ENCODE measurements around the gene FARSA. TPM values are rescaled to one million over a fixed set of nuclear protein-coding genes. Genes with fewer than 3 reads are reported as not detected.

FARSA gene
- total and polyA plus RNA-seq, 10 of the 15 experiments (the other 5 are each of a cell fraction or from before 2014, with no cell fraction given), result 20.3 to 212 (median 76.4) TPM

DNA sequence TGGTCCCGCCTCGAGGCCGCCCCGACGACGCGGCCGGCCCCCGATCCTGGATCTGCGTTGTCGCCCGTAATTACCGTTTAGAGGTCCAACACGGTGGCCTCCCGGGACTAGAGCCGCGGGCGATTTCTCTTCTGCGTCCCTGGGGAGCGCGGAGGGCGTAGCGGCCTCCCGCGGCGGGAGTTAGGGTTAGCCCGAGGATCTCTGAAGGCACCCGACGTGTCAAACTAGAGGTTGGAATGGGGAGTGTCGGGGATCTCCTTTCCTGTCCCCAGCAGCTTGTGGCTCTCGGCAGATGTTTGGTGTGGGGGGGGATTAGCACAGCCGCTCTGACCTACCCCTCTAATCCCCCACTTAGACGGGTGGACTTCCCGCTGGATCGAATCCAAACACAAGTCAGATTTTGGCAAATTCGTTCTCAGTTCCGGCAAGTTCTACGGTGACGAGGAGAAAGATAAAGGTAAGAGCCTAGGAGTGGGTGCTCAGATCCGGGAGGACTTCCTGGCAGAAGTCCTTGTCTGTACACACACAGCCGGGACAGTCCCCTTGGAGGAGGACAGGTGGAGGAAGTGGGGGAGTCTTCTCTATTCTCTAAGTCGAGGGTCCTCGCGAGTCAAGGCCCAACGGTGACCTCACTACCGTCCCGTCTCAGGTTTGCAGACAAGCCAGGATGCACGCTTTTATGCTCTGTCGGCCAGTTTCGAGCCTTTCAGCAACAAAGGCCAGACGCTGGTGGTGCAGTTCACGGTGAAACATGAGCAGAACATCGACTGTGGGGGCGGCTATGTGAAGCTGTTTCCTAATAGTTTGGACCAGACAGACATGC lies 5.5 kb upstream of the FARSA start (continued):
- TF ChIP-seq, protein P1, sequence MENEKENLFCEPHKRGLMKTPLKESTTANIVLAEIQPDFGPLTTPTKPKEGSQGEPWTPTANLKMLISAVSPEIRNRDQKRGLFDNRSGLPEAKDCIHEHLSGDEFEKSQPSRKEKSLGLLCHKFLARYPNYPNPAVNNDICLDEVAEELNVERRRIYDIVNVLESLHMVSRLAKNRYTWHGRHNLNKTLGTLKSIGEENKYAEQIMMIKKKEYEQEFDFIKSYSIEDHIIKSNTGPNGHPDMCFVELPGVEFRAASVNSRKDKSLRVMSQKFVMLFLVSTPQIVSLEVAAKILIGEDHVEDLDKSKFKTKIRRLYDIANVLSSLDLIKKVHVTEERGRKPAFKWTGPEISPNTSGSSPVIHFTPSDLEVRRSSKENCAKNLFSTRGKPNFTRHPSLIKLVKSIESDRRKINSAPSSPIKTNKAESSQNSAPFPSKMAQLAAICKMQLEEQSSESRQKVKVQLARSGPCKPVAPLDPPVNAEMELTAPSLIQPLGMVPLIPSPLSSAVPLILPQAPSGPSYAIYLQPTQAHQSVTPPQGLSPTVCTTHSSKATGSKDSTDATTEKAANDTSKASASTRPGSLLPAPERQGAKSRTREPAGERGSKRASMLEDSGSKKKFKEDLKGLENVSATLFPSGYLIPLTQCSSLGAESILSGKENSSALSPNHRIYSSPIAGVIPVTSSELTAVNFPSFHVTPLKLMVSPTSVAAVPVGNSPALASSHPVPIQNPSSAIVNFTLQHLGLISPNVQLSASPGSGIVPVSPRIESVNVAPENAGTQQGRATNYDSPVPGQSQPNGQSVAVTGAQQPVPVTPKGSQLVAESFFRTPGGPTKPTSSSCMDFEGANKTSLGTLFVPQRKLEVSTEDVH (IDR thresholded peaks at IDR 0.05; ENCODE audit: low read depth, partially characterized antibody), result no peak
- TF ChIP-seq NR2C2 (IDR thresholded peaks at IDR 0.05; ENCODE audit: borderline replicate concordance, control insufficient read depth, insufficient read length, low read depth), result no peak
- TF ChIP-seq, protein P2, sequence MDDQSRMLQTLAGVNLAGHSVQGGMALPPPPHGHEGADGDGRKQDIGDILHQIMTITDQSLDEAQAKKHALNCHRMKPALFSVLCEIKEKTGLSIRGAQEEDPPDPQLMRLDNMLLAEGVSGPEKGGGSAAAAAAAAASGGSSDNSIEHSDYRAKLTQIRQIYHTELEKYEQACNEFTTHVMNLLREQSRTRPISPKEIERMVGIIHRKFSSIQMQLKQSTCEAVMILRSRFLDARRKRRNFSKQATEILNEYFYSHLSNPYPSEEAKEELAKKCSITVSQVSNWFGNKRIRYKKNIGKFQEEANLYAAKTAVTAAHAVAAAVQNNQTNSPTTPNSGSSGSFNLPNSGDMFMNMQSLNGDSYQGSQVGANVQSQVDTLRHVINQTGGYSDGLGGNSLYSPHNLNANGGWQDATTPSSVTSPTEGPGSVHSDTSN (IDR thresholded peaks at IDR 0.05; ENCODE audit: insufficient replicate concordance, low read depth, low read length), result no peak
- no peak for TF ChIP-seq IRF4 (IDR thresholded peaks at IDR 0.05; ENCODE audit: low read depth, low read length)
- TF ChIP-seq YY1 (IDR thresholded peaks at IDR 0.05; ENCODE audit: low read depth, low read length), result no peak
- TF ChIP-seq SMARCA5 (IDR thresholded peaks at IDR 0.05), result 0 out of 2 replicates have a peak, but pooled peaks have one; percentile 5
- TF ChIP-seq, protein P3, sequence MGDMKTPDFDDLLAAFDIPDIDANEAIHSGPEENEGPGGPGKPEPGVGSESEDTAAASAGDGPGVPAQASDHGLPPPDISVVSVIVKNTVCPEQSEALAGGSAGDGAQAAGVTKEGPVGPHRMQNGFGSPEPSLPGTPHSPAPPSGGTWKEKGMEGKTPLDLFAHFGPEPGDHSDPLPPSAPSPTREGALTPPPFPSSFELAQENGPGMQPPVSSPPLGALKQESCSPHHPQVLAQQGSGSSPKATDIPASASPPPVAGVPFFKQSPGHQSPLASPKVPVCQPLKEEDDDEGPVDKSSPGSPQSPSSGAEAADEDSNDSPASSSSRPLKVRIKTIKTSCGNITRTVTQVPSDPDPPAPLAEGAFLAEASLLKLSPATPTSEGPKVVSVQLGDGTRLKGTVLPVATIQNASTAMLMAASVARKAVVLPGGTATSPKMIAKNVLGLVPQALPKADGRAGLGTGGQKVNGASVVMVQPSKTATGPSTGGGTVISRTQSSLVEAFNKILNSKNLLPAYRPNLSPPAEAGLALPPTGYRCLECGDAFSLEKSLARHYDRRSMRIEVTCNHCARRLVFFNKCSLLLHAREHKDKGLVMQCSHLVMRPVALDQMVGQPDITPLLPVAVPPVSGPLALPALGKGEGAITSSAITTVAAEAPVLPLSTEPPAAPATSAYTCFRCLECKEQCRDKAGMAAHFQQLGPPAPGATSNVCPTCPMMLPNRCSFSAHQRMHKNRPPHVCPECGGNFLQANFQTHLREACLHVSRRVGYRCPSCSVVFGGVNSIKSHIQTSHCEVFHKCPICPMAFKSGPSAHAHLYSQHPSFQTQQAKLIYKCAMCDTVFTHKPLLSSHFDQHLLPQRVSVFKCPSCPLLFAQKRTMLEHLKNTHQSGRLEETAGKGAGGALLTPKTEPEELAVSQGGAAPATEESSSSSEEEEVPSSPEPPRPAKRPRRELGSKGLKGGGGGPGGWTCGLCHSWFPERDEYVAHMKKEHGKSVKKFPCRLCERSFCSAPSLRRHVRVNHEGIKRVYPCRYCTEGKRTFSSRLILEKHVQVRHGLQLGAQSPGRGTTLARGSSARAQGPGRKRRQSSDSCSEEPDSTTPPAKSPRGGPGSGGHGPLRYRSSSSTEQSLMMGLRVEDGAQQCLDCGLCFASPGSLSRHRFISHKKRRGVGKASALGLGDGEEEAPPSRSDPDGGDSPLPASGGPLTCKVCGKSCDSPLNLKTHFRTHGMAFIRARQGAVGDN (IDR thresholded peaks at IDR 0.05), result 0 out of 2 replicates have a peak, but pooled peaks have one; percentile 25
- no peak for TF ChIP-seq SMC3 (IDR thresholded peaks at IDR 0.05; ENCODE audit: borderline replicate concordance, low read length)
- TF ChIP-seq, protein P4, sequence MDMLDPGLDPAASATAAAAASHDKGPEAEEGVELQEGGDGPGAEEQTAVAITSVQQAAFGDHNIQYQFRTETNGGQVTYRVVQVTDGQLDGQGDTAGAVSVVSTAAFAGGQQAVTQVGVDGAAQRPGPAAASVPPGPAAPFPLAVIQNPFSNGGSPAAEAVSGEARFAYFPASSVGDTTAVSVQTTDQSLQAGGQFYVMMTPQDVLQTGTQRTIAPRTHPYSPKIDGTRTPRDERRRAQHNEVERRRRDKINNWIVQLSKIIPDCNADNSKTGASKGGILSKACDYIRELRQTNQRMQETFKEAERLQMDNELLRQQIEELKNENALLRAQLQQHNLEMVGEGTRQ (IDR thresholded peaks at IDR 0.05; ENCODE audit: borderline replicate concordance, low read depth, low read length), result no peak
- TF ChIP-seq POLR2A (IDR thresholded peaks at IDR 0.05; ENCODE audit: low read depth, low read length), result peak; percentile 75
- peak; percentile 48 for TF ChIP-seq POLR2AphosphoS5 (IDR thresholded peaks at IDR 0.05; ENCODE audit: low read length)
- TF ChIP-seq, protein P5, sequence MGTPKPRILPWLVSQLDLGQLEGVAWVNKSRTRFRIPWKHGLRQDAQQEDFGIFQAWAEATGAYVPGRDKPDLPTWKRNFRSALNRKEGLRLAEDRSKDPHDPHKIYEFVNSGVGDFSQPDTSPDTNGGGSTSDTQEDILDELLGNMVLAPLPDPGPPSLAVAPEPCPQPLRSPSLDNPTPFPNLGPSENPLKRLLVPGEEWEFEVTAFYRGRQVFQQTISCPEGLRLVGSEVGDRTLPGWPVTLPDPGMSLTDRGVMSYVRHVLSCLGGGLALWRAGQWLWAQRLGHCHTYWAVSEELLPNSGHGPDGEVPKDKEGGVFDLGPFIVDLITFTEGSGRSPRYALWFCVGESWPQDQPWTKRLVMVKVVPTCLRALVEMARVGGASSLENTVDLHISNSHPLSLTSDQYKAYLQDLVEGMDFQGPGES (IDR thresholded peaks at IDR 0.05), result no peak

Measured in GM12878 (cell line).